ENCODE measurements around the gene C6orf141.

C6orf141 gene

DNA sequence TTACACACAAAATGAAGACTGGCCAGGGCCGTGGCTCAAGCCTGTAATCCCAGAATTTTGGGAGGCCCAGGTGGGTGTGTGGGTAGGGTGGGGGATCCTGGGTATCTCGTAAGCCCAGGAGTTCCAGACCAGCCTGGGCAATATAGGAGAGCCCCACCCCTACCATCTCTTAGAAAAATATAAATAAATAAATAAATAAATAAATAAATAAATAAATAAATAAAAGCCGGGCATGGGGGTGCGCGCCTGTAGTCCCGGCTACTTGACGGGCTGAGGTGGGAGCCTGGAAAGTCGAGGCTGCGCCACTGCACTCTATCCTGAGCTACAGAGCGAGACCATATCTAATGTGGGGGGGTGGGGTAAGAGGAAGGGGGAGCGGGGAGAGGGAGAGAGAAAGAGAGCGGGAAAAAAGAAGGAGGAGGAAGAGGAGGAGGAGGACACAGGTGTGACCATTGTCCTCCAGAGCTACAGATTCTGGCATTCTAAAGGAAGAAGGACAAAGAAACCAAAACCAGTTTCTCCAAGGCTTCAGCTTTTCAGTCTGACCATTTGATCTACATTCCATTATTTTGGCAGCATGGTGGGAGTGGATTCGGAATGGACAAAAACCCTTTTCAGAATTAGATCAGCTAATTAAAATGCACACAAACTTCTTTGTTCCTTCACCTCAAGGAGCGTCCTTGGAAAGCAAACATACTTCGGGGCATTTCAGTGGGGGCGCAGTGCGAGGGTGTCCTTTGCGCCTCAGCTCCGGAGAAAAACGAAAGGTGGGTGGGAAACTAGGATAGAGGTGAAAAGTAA, 577 bp upstream of the C6orf141 start:
- TF ChIP-seq, protein P1, sequence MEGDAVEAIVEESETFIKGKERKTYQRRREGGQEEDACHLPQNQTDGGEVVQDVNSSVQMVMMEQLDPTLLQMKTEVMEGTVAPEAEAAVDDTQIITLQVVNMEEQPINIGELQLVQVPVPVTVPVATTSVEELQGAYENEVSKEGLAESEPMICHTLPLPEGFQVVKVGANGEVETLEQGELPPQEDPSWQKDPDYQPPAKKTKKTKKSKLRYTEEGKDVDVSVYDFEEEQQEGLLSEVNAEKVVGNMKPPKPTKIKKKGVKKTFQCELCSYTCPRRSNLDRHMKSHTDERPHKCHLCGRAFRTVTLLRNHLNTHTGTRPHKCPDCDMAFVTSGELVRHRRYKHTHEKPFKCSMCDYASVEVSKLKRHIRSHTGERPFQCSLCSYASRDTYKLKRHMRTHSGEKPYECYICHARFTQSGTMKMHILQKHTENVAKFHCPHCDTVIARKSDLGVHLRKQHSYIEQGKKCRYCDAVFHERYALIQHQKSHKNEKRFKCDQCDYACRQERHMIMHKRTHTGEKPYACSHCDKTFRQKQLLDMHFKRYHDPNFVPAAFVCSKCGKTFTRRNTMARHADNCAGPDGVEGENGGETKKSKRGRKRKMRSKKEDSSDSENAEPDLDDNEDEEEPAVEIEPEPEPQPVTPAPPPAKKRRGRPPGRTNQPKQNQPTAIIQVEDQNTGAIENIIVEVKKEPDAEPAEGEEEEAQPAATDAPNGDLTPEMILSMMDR (IDR thresholded peaks at IDR 0.05; ENCODE audit: low read depth, low read length): no peak
- Histone ChIP-seq H3K4me3 (ENCODE audit: low read depth, low read length) (no peak overlapping the region), H3K36me3 (no peaks in the 10 kb centered on the region), H3K27me3 (ENCODE audit: insufficient read depth, low read depth, severe bottlenecking) (peaks cover 66% of the 10 kb centered on the region), H3K27ac (no peak overlapping the region), H3K9me3 (ENCODE audit: severe bottlenecking) (no peaks in the 10 kb centered on the region)
- DNase-seq: no peak

DNA sequence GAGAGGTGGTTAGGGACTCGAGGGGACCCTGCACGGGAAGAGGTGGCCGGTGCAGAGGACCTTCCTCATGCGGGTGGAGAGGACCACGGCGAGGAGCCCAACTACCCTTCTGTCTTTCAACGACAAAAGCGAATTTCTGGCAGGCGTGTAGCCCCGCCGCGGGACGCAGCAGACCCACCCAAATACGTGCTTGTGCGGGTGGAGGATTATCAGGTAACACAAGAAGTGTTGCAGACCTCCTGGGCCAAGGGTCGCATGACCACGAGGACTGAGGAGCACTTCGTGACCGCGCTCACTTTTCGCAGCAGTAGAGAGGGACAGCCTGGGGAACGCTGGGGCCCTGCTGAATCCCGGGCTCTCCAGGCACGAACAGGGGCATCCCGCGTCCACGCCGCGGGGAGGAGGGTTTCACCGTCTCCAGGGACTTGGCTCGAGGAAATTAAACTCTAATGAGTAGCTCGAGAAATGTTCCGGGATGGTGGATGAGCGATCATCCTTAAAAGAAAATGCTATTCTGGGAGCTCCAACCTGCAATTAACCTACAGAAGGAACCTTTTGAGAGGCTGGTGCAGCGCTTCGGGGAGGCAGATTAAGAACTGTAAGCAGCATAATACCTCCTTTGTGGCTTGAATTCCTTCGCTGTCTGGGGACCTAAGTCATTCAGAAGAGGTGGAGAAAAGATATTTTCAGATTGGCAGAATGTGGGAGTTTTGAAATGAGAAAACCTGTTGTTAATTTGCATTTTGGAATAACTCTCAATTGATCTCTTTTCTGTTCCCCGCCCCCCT, 804 bp downstream of the C6orf141 start:
- TF ChIP-seq, protein P1 (IDR thresholded peaks at IDR 0.05; ENCODE audit: low read depth, low read length): no peak
- peak overlapping the region; percentile 30 for H3K4me3 ChIP-seq (ENCODE audit: low read depth, low read length)
- H3K36me3 ChIP-seq: no peaks in the 10 kb centered on the region
- H3K27ac ChIP-seq: no peak overlapping the region
- H3K9me3 ChIP-seq (ENCODE audit: severe bottlenecking): no peaks in the 10 kb centered on the region
- peak; percentile 25 for DNase-seq
- H3K27me3 ChIP-seq (ENCODE audit: insufficient read depth, low read depth, severe bottlenecking): peaks cover 58% of the 10 kb centered on the region

DNA sequence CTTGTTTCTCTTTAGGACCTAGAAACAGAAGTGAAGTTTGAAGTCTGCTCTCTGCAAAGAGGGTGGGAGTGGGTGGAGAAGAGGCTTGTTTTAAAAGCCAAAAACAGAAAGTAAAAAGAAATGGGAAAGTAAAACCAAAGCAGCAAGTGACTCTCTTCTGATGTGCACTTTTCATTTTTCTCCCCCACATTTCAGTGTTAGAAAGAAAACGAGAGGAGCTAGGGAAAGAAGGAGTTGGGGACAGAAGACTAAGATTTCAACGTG, 1.3 kb downstream of the C6orf141 start:
- TF ChIP-seq, protein P1 (IDR thresholded peaks at IDR 0.05; ENCODE audit: low read depth, low read length): no peak
- H3K4me3 ChIP-seq (ENCODE audit: low read depth, low read length): no peak overlapping the region
- no peak overlapping the region for H3K27ac ChIP-seq
- H3K36me3 ChIP-seq: no peaks in the 10 kb centered on the region
- no peak for DNase-seq
- H3K9me3 ChIP-seq (ENCODE audit: severe bottlenecking): no peaks in the 10 kb centered on the region
- peaks cover 57% of the 10 kb centered on the region for H3K27me3 ChIP-seq (ENCODE audit: insufficient read depth, low read depth, severe bottlenecking)

GRCh38 chr6:49552596-49552995, 2.1 kb downstream of the C6orf141 start:
- H3K4me3 ChIP-seq (ENCODE audit: low read depth, low read length): no peak overlapping the region

GRCh38 chr6:49553384-49553783, 2.9 kb downstream of the C6orf141 start:
- Histone ChIP-seq H3K36me3 (no peaks in the 10 kb centered on the region), H3K27me3 (ENCODE audit: insufficient read depth, low read depth, severe bottlenecking) (peaks cover 41% of the 10 kb centered on the region), H3K27ac (no peak overlapping the region), H3K9me3 (ENCODE audit: severe bottlenecking) (no peaks in the 10 kb centered on the region), H3K4me3 (ENCODE audit: low read depth, low read length) (no peak overlapping the region)
- DNase-seq: no peak
- TF ChIP-seq, protein P1 (IDR thresholded peaks at IDR 0.05; ENCODE audit: low read depth, low read length): no peak

More at GRCh38 chr6:49552596-49552995, 2.1 kb downstream of the C6orf141 start:
- Histone ChIP-seq H3K27ac (no peak overlapping the region), H3K9me3 (ENCODE audit: severe bottlenecking) (no peaks in the 10 kb centered on the region), H3K36me3 (no peaks in the 10 kb centered on the region), H3K27me3 (ENCODE audit: insufficient read depth, low read depth, severe bottlenecking) (peaks cover 49% of the 10 kb centered on the region)
- DNase-seq: no peak
- TF ChIP-seq, protein P1 (IDR thresholded peaks at IDR 0.05; ENCODE audit: low read depth, low read length): no peak
